ENCODE measurements around the gene ZNF18.

- no peak for TF ChIP-seq POLR2A (IDR thresholded peaks at IDR 0.05; ENCODE audit: low read depth, low read length)
- TF ChIP-seq CTCF (conservative IDR thresholded peaks at IDR 0.05; ENCODE audit: low read depth, low read length), result no peak
- no peak for TF ChIP-seq MAZ (IDR thresholded peaks at IDR 0.05; ENCODE audit: borderline replicate concordance, low read depth, low read length)
- no peak for TF ChIP-seq MXI1 (IDR thresholded peaks at IDR 0.05; ENCODE audit: borderline replicate concordance, low read depth, low read length)
- TF ChIP-seq RFX5 (IDR thresholded peaks at IDR 0.05; ENCODE audit: low read depth, low read length), result no peak
- TF ChIP-seq CEBPB (IDR thresholded peaks at IDR 0.05; ENCODE audit: low read depth, low read length), result no peak
- no peak for TF ChIP-seq CHD1 (IDR thresholded peaks at IDR 0.05; ENCODE audit: low read depth, low read length)
- TF ChIP-seq BHLHE40 (IDR thresholded peaks at IDR 0.05; ENCODE audit: low read depth, low read length), result no peak
- no peak for TF ChIP-seq ELK1 (IDR thresholded peaks at IDR 0.05; ENCODE audit: borderline replicate concordance, low read depth, low read length)
- no peak for TF ChIP-seq USF2 (IDR thresholded peaks at IDR 0.05; ENCODE audit: low read depth, low read length)
- no peak for TF ChIP-seq RCOR1 (IDR thresholded peaks at IDR 0.05; ENCODE audit: insufficient replicate concordance, low read length)
- no peak for TF ChIP-seq RAD21 (IDR thresholded peaks at IDR 0.05; ENCODE audit: low read length)
- no peak for TF ChIP-seq NFE2L2 (IDR thresholded peaks at IDR 0.05; ENCODE audit: low read depth, low read length)
Observed at GRCh38 chr17:11997972-11998233, 628 bp upstream of the ZNF18 start.

Measured in IMR-90 (cell line).